Measurements from ENCODE around the gene LY6G5B.
A peak's percentile ranks its signal among the peaks of the same experiment; 100 is the strongest.

LY6G5B gene

DNA sequence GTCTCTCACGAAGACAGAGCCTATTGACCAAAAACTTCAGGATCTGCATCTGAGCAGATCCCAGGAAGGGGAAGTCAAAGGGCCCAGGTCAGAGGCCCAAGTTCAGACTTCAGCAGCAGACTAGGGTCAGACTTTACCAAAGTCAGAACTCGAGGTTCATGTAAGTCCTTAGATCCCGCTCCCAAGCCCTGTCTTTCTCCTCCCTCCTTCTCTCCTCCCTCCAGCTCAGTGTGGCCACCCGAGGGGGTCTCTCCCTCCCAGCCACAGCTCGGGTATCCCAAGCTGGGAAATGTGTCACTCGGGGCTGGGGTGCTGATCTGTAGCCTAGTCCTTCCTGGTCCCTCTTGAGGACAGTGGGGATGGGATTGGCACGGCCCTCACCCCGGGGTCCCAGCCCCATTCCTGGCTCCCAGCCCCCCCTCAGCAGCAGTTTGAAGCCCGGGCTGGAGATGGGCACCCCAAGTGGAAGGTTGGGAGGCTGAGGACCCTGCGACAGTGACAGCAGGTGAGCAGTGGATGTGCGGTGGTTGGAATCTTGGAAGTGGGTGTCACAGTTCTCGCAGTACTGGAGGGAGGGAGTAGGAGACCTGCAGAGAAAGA lies 7.6 kb upstream of the LY6G5B start:
- DNase-seq (ENCODE audit: low read depth in 3 of 3, low spot score in 1 of 3): no peak

DNA sequence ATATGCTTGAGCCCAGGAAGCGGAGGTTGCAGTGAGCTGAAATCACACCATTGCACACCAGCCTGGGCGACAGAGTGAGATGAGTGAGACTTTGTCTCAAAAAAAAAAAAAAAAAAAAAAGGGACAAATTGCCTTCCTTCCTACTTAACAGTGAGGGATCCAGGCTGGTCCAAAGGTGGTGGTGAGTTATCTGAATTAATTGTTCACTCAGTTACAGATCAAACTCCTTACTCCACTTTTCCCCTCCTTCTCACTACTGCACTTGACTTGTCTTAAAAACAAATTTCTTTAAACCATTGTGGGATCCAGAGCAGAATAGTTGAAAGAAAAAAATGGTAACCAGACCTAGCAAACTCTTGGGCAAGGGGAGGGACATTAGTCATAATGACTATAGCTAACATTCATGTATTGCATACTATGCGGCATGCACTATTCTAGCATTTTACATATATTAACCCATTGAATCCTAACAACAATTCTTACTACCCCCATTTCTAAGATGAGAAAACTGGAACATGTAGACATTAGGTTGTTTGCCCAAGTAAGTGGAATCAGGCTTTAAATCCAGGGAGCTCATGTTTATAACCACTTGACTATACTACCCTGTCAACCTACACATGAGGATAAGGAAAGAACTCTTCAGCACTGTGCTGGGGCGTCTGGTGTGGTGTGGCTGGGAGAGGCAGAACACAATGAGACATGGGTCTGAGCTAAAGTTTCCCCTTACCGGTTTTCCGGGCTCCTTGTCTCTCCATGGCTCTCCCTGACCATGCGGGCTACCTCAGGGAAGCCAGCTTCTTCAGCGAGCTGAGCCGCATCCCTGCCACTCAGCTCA lies 6.4 kb upstream of the LY6G5B start:
- DNase-seq (ENCODE audit: low read depth in 3 of 3, low spot score in 1 of 3): no peak

DNA sequence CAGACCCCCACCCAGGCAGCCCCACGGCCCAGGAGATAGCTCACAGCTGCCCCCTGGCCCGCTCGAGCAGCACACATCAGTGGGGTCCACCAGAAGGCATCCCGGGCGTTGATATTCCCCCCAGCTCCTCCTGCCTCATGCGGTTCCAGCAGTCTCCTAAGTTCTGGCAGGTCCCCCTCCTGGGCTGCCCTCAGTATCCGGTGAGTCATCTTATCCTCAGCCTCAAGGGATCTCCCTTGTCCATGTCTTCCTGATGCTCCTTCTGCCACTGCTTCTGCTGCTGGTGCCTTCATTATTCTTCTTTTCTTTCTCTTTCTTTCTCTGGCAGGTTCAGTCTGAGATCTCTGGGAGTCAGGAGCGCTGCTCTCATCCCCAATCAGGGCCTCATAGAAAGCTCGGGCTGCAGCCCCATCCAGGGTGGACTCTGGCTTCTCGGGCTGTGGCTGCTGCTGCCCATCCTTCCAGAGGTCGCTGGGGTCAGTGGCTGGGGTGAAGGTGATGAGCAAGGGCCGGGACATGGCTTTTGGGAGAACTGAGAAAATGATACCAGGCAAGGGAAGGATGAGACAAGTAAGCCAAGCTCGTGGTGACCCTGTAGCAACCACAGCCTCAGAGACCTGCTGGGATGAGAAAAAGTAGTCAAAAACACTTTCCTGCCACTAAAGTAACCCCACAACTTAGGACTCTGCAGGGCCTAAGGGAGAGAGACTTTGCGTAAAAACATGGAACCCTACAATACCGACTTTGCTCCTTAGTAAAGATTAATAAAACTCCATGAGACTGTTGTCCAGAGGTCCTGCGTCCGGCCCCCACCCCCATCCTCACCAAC lies 5.6 kb upstream of the LY6G5B start:
- DNase-seq (ENCODE audit: low read depth in 3 of 3, low spot score in 1 of 3): no peak

DNA sequence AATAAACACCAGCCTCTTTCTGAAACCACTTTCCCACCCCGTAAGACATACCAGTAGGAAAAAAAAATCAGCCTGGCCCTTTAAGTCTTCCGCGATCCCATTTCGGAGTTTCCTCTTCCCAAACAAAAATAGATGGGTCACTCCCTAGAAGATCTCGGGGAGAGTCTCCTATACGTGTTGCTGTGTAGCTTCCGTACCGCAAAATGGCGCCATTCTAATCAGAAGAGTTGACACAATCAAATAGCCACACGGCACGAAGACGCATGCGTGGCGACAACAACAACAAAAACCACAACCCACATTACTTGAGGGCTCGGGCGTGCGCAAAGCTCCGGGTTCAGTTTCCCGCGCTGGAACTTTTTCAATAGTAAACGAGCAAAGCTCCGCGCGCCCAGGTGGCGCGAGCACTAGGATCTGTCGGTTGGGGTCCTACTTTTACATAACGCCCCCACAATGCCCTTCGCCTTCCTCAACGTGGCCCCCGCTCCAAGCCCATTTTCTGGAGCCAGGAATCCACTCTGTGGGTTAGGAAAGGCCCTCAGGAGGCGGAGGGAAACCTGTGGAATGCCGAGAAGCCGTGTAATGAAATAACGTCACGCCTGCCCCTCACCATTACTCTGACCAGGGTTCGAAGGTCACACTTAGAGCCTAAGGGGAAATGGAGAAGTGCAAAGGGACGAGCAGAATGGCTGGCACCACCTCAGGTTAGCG lies 4.8 kb upstream of the LY6G5B start, which contains the start of gene GPANK1:
Gene GPANK1, minus strand, starts transcription at position 208 of the 711 bp plus-strand sequence. CDS start 519 bp downstream, outside the sequence.
- peak; percentile 73 to 75 (median 74) for DNase-seq (ENCODE audit: low read depth in 3 of 3, low spot score in 1 of 3)

DNA sequence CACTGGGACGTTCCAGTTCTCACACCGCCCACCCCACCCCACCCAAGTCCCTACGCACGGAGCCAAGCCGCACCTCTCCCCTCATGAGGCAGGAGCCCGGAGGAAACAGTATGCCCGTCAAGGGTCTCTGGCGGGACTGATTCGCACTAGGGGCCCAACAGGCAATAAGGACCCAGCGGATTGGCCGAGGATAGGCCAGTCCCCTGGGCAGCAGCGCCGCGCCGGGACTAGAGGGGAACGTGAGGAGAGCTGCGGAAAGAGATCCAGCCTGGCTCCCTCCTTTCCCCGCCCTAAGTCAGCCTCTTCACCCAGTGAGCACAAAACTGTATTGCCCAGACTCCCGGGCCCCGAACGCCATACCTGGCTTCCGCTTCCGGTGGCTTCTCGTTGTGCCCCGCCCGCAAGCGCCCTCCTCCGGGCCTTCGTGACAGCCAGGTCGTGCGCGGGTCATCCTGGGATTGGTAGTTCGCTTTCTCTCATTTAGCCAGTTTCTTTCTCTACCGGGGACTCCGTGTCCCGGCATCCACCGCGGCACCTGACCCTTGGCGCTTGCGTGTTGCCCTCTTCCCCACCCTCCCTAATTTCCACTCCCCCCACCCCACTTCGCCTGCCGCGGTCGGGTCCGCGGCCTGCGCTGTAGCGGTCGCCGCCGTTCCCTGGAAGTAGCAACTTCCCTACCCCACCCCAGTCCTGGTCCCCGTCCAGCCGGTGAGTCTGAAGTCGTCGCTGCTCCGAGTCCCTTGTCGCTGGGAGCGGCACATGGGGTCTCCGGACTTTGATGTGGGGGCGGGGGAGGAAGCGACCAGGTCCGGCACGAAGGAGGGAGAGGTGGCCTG lies 4.1 kb upstream of the LY6G5B start, which contains the start of gene CSNK2B:
Gene CSNK2B, plus strand, starts transcription at position 580 of the 836 bp plus-strand sequence. CDS start 752 bp downstream, outside the sequence.
- peak; percentile 90 to 96 (median 94) for DNase-seq (ENCODE audit: low read depth in 3 of 3, low spot score in 1 of 3)

DNA sequence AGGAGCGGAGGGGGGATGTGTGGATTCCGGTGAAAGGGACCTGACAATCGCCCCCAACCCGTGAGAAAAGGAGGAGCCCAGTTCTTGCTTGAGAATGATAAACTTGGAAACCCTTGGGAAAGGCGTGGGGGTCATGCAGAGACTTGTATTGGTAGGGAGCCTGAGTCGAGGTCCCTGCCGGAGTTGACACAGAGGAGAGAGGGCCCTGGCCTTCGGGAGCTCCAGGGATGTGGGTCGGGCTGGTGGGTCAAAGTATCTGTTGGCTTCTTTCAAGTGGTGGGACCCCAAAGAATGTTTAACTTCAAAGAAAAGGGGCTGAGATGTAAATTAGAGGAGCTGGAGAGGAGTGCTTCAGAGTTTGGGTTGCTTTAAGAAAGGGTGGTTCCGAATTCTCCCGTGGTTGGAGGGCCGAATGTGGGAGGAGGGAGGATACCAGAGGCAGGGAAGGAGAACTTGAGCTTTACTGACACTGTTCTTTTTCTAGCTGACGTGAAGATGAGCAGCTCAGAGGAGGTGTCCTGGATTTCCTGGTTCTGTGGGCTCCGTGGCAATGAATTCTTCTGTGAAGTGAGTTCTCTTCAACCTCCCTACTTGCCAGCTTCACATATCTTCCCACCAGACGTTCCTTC lies 3.3 kb upstream of the LY6G5B start:
- DNase-seq (ENCODE audit: low read depth in 3 of 3, low spot score in 1 of 3): no peak

DNA sequence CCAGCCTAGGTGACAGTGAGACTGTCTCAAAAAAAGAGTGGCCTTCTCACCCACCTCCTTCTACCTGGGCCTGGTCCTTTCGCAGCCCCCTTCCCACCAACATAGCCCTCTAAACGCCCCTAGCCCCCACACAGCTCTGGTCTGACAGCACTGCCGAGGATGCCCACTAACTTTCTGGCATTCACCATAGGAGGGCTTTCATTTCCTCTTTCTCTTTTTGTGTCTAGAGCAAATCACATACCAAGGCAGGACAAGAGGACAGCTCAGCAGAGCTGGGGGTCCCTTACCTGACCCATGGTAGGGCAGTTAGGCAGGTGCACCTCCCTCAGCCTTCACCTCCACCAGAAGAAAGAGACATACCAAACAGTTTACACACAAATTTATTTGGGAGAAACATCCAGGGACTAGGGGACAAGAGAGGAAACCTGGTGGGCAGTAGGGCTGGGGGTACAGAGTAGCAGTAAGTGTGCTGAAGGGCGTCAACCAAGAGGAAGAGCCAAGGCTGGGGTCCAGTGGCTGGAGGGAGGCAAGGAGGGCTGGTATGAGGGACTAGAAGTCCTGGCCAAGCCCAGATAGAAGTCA lies 6.6 kb downstream of the LY6G5B start:
- no peak for DNase-seq (ENCODE audit: low read depth in 3 of 3, low spot score in 1 of 3)

DNA sequence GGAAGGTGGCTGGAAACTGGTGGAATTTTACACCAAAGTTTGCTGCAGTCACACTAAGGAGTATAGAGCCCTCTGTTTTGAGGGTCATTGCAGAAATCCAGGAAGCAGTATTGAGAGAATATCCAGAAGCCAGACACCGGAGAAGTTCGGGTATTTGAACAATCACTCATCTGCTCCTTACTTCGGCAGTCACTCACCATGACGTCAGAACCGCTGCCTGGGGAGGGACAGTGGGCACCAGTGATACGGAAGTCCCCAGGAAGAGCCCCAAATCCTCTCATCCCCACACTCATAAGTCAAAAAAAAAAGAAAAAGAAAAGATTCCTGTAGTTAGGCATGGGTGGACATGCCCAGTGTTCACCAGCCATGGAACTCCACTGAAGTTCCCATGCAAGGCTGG lies 7.1 kb downstream of the LY6G5B start:
- no peak for DNase-seq (ENCODE audit: low read depth in 3 of 3, low spot score in 1 of 3)

DNA sequence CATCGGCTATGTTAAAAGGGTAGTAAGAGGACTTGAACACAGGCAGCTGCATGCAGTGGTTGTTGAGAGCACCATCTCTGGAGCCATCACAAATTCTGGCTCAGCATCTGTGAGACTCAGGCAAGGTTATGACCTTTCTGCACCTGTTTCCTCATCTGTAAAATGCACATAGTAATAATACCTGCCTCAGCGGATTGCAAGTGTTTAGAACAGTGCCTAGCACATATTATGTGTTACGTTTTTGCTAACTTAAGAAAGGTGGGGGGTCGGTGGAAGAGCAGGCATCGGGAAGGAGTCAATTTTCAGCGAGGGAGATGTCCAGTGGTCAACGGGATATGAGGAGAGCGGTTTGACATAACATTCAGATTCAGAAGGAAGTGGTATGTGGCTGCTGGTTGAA lies 8.2 kb downstream of the LY6G5B start:
- DNase-seq (ENCODE audit: low read depth in 3 of 3, low spot score in 1 of 3): no peak

DNA sequence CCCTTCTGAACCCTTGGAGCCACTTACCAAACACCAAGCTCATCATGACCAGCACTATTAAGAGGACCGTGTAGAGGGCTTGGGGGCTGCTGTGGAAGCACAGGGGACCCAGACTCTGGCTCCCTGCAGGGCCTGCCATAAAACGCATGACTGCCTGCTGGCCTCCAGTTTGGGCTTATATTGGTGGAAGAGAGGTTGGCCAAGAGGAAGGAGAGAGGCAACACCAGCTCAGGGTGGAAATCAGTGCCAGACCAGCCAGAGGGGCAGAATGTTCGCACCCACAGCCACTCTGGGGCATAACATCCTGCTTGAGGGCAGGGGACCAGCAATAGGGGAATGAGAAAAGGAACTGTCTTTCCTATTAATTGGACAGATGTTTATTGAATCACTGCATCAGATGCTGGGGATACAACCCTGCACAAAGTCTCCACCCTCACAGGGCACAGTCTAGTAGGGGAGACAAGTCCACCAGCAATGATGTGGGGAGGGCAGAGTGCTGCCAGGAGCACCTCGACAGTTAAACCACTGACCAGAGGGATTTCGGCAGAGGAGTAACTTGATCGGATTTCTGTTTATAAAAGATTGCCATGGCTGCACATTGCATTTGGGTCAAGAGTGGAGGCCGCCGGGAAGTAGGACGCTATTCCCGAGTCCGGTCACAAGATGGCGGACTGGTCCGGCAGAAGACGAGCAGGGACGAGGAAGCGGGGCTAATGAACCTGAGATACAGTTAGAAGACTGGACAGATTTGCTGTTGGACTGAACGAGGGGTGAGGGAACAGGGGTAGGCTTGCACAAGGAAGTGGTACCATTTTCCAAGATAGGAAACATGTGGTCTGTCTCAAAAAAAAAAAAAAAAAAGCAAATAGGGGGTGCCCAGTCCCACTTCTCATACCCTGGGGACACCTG lies 10.7 kb downstream of the LY6G5B start, which contains the start of gene LY6G5C:
Gene LY6G5C, minus strand, starts transcription at position 842 of the 909 bp plus-strand sequence. Its CDS starts 694 bp downstream, at position 148.
- DNase-seq (ENCODE audit: low read depth in 3 of 3, low spot score in 1 of 3): peak; percentile 31 to 41 (median 35)

DNA sequence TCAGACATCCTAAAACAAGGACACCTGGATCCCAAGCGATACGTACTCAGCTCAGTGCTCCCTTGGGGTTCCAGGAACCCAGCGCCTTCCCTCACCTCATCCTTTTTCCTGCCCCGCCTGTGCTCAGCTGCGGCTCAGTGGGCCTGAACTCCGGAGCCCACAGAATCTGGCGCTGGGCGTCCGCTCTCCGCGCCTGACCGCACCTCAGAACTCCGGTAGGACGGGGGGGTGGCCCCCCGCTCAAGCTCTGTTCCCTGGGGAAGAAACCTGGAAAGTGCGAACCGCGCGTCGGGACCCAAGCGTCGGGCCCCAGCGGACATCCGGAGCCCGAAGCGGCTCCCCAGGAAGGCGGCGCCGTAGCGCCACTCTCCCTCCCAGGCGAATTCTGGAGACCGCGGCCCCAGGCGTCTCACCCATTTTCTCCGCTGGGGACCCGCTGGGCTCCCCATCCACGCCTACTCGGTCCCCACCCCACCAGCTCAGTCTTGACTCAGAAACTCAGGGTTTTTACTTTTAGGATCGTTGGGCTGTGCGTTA lies 11.4 kb downstream of the LY6G5B start:
- DNase-seq (ENCODE audit: low read depth in 3 of 3, low spot score in 1 of 3): peak in 1 of 3 donors; percentile 21

DNA sequence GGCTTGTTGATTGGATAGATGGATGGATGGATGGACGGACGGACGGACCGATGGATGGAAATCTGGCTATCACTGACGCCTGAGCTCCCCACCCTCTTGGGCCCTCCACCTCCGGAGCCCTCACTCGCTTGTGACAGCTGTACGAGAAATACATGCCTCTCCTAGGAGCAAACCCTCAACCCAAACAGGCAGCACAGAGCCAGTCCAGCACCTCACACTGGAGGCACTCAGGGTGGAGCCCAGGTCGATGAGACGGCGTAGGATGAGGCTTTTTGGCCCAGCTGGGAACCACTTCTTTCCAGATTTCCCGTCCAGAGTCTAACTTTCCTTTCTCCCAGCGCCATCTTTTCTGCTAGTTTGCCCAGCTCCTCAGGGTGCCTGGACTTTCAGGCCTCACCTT lies 13.8 kb downstream of the LY6G5B start:
- no peak for DNase-seq (ENCODE audit: low read depth in 3 of 3, low spot score in 1 of 3)

DNA sequence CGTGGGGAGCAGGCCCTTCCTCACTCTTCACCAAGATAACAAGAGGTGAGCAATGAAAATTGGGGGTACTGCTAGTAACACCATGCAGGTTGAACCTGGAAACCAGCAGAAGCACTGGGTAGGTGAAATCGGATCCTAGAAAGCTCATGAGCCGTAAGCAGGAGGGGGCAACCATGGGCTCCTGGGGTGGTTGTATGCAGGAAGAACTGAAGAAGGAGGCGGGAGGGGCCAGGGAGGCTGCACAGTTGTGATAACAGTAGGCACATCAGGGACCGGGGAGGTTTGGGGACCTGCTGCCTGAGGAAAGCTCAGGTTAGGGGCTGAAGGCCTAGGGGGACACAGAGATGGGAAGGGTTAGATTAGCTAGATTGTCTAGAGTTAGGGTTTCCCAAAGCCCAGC lies 16.7 kb downstream of the LY6G5B start:
- no peak for DNase-seq (ENCODE audit: low read depth in 3 of 3, low spot score in 1 of 3)

DNA sequence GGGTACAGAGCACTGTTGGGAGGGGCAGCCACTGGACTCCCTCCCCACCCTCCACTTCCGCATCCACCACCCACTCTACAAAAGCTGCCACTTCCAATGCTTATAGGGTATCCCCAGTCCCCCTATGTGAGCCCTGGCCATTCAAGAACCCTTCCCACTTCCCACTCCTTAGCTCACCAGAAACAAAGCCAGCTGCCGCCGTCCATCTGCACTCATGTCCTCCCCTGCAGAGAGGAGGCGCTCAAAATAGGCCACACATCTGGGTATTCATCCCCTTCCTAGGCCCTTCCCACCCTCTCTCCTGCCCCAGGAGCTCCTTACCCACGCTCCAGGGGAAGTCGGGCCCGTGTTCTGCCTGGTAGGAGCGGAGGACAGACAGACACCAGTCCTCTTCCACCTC lies 17.5 kb downstream of the LY6G5B start:
- DNase-seq (ENCODE audit: low read depth in 3 of 3, low spot score in 1 of 3): no peak

DNA sequence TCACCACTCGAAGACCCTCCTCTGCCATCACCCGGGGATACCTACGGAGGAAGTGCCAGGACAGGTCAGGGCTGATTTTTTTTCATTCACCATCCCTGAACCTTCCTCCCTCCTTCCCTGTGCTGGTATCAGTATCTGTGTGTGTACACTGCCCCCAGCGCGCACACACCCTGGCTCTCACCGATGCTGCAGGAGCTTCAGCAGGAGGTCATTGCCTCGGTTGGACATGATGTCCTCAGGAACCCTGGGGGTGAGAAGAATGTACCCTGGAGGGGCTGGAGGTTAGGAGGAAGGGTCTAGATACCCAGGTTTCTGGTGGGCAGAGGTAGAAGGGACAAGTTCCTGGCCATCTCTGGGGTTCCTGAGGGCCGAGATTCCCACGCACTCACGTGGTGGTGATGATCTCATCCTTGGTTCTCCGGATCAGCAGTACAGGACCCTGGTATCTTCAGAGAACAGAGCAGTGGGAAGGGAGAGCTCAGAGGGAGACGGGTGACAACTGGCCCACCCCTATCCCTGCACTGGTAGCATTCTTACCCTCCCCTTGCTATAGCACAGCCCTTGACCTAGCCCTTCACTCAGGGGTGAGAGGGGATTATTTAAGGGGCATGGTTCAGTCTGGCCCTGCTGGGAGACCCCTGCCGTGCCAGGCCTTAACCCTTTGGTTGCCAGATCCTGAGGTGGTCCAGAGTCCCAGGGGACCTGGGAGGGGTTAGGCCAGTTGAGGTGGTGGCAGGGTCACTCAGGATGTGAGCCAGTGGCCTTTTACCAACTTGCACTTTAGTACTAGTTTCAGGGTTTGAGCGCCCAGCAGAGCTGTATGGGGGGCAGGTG lies 18.3 kb downstream of the LY6G5B start:
- DNase-seq (ENCODE audit: low read depth in 3 of 3, low spot score in 1 of 3): no peak

DNA sequence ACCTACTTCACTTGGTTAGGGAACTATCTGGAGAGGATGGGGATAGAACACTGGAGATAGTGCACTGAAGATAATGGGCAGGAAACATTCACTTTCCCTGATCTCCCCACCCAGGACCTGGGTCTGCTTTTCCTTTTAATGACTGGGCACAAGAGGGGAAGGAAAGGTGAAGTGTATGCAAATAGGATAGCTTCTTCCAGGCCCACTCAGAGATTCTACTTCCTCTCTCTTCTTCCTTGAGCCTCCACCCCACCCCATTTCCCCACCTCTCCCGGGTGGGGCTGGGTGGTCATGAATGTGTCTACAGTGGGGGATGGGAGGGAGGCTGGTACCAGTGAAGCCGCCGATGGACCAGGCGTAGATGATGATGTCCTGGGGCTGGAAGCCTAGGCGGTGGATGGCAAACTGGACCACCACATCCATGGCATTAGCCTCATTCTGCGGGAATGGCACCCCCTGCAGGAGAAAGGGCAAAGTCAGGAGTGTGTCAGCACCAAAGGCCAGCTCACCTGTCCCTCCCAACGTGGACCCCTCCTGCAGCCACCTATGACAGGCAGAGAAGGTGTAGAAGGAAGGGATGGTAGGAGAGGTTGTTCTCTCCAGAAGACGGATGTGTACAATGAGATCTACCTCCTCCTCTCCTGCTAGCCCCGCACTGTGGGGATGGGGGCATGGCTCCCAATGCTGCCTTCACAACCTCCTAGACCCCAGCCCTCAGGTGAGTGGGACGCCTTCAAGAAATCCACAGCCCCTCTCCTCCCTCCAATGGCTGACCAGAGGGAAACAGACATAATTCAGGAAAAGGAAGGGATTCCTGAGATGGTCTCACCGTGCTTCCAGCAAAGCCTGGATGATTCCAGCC lies 19.7 kb downstream of the LY6G5B start:
- no peak for DNase-seq (ENCODE audit: low read depth in 3 of 3, low spot score in 1 of 3)
